GM04504 (cell line): ENCODE results near the gene CYP3A5.
"Not testable (repeated sequence)": the region's sequence is repeated elsewhere in the genome, so short reads cannot be mapped to it uniquely, and the experiment has no call there.

Experiments used
- DNase-seq: peaks from one replicate; pipeline ENCODE4 v3.0.0-alpha.2; 2012; ENCODE audit warnings: low read depth

CYP3A5 gene

DNA sequence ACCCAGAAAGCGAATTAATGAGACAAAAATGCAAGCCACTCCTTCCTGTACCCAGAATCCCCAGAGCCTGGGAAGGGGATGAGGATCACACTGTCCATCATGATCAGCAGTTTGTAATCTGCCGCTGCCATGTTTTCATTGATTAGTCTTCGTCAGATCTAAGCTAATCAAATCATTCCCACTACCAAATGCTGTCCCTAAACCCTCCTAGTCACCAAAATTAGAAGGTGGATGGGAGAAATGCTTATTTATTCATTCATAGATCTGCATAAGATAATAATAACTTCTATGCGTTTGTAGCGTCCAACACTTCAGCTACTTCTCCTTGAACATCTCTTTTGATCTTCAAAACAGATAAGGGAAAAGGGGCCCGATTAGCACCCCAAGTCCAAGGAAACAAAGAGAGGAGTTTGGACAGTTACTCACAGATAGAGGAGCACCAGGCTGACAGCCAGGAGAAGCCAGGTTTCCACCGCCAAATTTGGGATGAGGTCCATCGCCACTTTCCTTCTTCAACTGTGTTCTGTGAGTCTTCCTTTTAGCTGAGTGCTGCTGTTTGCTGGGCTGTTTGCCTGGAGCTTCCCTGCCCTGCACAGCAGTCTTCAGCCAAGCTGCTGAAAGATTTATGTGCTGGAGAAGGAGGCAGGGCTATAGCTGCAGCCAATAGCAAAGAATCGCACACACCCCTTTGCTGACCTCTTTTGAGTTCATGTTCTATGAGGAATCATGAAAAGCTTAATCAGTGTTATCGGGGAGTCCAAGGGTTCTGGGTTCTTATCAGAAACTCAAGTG, at the start of gene CYP3A5:
CYP3A5 (minus strand) TSS at position 597 of the 792 bp plus-strand sequence; CDS start at position 497, 100 bp downstream.
- DNase-seq: peak; percentile 20

DNA sequence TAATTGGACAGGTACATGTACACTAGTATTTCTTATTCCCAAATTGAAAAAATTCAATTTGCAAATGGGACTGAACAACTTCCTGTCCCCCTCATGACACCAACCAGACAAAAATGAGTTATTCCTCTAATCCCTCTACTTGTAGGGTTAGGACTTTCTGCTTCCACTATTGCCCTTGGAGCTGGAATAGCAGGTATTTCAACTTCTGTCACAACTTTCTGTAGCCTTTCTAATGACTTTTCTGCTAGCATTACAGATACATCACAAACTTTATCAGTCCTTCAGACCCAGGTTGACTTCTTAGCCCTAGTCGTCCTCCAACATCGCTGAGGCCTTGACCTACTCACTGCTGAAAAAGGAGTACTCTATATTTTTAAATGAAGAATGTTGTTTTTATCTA, 48.8 kb upstream of the CYP3A5 start:
- DNase-seq: no peak

DNA sequence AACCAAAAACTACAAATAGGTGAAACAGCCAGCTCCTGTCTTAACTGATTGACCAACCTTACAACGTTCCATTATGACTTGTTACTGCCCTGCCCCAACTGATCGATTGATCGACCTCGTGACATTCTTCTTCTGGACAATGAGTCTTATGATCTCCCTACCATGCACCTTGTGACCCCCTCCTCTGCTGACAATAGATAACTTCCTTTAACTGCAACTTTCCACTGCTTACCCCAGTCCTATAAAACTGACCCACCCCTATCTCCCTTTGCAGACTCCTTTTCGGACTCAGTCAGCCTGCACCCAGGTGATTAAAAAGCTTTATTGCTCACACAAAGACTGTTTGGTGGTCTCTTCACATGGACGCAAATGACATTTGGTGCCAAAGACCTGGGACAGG, 43.4 kb upstream of the CYP3A5 start:
- DNase-seq: not testable (repeated sequence)

DNA sequence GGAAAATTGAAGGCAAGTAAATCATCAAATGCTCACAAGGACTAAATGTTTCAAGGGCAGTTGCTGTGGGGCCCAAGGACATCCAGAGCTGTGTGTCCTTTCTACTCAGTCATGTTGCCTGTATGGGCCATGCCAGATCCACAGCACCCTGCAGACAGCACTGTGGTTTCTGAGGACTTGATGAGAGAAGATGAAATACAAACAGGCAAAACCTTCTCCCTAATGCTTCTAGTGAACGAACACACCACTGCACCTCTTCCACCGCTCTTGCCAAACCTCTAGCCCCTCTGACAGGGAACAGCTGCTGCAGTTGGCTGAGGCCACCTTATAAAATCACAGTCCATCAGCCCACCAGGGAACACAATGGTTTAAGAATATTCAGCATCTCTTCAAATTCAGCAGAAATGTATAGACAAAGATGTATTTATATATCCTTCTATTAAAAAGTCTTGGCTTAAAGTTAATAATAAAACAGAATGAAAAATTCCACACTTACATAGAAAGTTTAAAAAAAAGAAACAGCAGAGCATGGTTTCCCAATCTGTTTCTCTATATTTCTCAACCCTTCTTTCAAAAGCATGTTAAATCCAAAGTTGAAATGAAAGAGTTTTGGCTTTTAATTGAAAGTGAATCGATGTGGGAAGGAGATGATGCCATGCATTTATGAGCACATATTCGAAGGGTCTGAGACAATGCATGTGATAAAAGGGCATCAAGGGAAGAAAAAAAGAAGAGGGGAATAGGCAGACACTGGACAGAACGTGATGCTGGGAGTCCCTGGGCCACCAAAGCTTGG, 41.2 kb upstream of the CYP3A5 start:
- DNase-seq: no peak

DNA sequence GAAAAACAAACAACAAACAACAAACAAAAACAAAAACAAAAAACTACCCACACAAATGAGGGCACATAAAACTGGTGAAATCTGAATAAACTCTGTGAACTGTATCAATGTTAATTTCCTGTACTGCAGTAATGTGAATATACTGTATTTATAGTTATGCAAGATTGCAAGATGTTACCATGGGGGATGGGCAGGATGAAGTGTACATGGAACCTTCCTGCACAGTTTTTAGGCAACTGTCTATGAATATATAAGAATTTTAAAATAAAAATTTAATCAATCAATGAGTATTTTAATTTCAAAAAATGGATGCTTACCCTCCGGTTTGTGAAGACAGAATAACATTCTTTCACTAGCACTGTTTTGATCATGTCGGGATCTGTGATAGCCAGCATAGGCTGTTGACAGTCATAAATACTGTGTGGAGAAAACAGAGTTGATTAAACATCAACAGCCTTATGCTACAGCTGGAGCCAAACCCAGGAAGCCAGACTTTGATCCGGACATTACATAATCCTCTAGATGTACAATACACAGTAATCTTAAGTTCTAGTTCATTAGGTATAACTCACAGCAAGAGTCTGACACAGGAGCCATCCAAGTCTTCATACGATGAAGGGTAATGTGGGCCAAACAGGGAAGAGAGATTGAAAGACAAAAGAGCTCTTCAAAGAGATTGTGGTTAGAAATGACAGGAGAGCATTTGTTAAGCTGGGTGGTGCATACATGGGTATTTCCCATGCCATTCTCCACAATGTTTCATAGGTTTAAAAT, 40.4 kb upstream of the CYP3A5 start:
- DNase-seq: no peak

DNA sequence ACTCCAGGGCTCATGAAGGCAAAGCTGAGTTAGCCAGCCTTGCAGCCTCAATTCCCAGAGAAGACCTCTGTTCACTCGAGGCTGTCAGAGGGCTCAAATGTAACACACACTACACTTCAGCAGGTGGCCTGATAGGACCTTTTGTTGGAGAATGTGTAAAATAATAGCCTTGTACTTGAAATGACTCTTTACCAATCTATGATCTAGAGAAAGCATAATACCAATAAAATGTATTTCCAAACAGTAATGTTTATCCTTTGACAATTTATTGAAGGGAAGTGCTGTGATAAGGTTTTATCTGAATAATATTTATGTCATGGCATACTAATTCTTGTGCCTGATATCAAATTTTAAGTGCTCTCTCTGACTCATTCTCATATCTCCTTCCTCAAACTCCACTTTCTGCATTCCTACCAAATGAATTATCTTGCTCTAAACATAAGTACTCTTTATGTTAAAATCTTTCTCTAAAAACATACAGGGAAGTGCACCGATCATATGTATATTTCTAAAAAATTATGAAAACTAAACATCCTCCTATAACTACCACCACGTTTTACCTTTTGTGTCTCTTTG, 34.3 kb upstream of the CYP3A5 start:
- no peak for DNase-seq

DNA sequence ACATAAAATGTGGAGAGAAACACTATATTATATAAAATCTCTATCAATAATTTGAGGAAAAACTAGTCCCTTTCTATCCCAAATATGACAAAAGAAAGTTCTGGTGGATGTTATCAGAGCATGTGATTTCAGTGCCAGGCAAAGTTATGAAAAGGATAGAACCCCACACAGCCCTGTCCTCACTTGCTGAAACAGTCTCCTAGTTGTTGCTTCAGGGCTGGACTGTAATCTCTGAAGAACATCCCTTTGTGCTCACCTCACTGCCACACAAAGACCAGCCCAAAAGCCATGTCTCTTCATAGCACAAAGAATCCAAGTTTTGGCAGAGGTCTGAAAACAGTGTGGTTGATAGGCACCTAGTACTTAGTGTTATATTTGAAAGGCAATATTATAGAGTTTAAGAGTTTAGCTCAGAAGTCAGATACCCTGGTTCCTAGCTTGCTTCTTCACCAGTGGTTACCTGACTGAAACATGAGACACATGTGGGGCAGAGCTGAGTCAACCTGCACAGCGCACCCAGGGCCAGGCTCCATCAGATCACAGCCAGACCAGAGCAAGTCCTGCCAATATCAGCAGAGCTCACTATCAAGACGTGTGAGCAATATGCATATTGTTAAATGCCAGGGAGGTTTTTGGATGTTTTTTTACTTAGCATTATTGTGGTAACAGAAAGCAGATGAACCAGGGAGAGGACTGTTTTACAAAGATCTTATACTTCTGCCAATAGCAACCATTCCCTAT, 30.2 kb upstream of the CYP3A5 start:
- no peak for DNase-seq

DNA sequence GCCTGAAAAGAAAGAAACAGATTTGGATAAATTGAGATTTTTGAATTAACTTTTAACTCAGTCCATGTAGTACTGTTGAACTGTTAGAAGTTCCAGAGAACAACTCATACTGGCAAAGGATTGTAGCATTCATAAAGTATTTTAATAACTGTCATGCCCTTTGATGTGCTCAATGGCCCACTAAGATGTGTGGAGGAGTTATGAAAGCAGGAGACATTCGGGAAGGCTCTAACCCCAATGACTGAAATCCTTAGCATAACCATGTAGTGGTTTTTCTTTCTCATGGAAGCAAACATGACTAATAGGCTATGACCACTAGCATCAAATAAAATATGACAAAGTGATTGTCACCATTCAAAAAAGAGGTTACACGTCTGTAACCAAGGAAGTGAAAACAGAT, 29.5 kb upstream of the CYP3A5 start:
- no peak for DNase-seq

DNA sequence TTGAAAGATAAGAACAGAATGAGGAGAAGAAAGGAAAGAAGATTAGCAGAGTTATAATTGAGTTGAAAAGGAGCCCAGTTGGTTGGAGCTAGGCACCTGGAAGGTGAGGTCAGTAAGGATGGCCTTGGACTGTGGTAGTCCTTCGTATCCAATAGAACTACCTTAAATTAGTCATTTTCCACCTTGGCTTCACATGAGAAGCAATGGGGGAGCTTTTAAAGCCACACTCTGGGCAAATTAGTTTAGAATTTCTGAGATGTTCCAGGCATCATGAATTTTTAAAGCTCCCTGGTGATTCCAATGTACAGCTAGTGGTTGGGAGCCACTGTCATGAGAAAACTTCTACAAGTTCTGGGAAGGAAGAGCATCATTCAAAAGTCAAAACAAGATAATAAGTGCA, 27.3 kb upstream of the CYP3A5 start:
- DNase-seq: no peak

DNA sequence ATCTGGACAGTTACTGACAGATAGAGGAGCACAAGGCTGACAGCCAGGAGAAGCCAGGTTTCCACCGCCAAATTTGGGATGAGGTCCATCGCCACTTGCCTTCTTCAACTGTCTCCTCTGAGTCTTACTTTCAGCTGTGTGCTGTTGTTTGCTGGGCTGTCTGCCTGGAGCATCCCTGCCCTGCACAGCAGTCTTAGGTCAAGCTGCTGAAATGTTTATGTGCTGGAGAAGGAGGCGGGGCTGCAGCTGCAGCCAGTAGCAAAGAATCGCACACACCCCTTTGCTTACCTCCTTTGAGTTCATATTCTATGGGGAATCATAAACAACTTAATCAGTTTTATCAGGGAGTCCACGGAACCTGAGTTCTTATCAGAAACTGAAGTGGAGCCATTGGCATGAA, 20.1 kb upstream of the CYP3A5 start:
- DNase-seq: no peak

DNA sequence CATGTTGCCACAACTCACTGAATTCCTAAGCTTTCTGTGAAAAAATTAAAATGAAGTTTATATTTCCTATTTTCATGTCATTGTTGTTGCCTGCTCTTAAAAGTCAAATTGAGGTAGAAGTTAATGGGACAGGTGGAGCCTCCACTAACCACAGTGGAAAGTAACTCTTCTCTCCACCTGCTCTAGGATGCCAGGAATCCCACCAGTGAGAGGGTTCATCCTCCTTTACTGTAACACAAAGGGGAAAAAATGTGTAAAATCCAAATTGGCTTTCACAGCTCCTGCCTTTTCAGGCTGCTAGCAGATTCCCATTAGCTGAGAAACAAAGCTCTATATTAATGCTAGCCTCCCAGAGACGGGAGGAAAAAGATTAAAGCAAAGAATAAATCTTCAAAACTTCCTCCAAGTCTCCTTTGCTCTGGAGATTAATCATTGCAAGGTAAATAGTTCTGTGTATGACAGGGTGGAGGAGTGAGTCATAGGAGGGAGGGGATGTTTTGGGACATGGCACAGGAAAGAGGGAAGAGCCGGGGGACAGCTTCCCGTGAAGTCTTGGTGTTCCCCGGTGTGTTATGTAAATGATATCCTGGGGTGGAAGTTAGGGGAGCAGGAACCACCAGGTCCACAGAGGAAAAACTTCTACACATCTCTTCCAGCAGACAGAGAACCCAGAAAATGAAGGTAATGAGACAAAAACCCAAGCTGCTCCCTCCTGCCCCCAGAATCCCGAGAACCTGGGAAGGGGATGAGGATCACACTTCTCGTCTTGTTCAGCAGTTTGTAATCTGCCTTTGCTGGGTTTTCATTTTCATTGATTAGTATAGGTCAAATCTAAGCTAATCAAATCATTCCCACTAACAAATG, 19.3 kb upstream of the CYP3A5 start:
- not testable (repeated sequence) for DNase-seq

DNA sequence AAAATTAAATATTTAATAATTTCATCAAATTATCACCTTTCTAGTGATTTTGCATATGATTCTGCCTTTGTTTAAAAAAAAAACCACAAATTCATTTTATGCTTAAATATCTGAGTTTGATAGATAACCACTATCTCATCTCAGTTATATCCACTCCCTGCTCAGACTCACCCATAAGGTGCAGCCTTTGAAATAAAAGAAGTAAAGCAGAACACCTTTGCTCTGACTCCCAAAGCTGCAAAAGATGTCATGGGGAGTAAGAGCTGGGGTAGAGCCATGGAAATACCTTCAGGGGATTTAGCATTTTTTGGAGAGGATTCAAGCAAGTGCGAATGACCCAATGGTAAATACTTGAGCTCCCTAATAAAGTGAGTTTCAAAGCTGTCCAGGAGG, 15.1 kb upstream of the CYP3A5 start:
- no peak for DNase-seq

DNA sequence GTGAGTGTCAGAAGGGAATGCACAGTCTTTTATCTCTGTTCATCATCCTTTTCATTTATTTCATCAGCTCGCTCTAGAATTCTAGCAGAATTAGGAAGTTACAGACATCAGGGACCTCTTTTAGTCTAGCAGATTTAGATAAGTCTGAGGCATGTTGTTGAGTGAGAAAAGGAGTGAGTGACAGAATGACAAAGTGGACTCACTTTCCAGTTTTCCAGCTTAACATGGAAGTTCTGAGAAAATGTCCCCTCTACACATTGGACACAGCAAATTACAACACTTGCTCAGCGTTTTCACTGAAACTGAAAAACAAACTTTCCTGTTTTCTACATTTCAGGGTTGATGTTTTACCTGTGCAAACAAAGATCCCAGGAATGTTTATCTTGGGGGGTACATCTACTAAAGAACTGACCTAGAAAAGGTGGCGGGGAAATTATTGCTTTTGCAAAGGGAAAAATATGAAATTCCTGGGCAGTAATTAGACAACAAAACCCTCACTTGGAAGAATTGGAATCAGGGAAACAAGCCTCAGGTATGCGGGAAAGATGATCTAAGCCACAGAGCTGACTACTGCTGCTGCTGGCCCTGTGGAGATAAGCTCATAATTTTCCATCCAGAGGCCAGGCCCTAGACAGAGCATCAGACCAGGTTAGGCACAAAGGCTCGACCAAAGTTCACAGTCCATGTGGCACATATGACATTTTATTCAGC, 14.6 kb upstream of the CYP3A5 start:
- no peak for DNase-seq

DNA sequence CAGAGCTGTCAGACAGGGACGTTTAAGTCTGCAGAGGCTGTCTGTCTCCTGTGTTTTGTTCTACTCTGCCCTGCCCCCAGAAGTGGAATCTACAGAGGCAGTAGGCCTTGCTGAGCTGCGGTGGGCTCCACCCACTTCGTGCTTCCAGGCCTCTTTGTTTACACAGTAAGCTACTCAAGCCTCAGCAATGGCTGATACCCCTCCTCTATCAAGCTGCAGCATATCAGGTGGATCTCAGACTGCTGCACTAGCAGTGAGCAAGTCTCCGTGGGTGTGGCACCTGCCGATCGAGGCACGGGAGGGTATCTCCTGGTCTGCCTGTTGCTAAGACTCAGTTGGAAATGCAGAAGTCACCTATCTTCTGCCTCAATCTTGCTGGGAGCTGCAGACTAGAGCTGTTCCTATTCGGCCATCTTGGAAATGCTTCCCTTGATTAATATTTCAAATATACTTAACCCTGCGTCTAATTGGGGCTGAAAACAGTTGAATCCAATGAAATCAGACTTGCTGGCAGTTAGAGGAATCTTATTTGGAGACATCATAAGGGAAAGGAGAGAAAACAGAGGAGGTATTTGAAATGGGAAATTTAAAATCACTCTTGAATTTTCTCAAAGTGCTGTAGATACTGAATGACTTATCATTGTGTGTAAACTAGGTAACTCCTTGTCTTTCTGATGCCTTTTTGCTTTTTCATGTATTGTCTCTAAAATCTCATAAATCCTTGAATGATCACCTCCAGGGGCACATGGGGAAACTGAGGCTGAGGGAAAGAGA, 13.8 kb upstream of the CYP3A5 start:
- no peak for DNase-seq

DNA sequence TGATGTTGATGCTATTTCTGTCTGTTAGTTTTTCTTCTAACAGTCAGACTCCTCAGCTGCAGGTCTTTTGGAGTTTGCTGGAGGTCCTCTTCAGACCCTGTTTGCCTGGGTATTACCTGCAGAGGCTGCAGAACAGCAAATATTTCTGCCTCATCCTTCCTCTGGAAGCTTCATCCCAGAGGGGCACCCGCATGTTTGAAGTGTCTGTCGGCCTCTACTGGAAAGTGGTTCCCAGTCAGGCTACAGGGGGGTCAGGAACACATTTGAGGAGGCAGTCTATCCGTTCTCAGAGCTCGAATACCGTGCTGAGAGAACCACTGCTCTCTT, 13.3 kb upstream of the CYP3A5 start:
- no peak for DNase-seq

DNA sequence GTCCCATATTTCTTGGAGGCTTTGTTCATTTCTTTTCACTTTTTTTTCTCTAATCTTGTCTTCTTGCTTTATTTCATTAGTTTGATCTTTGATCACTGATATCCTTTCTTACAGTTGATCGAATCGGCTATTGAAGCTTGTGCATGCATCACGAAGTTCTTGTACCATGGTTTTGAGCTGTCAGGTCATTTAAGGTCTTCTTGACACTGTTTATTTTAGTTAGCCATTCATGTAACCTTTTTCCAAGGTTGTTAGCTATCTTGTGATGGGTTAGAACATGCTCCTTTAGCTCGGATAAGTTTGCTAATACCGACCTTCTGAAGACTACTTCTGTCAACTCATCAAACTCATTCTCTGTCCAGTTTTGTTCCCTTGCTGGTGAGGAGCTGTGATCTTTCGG, 12.8 kb upstream of the CYP3A5 start:
- not testable (repeated sequence) for DNase-seq

DNA sequence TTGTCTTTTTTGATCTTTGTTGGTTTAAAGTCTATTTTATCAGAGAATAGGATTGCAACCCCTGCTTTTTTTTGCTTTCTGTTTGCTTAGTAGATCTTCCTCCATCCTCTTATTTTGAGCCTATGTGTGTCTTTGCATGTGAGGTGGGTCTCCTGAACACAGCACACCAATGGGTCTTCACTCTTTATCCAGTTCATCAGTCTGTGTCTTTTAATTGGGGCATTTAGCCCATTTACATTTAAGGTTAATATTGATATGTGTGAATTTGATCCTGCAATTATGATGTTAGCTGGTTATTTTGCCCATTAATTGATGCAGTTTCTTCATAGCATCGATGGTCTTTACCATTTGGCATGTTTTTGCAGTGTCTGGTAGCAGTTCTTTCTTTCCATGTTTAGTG, 11.9 kb upstream of the CYP3A5 start:
- DNase-seq: not testable (repeated sequence)

DNA sequence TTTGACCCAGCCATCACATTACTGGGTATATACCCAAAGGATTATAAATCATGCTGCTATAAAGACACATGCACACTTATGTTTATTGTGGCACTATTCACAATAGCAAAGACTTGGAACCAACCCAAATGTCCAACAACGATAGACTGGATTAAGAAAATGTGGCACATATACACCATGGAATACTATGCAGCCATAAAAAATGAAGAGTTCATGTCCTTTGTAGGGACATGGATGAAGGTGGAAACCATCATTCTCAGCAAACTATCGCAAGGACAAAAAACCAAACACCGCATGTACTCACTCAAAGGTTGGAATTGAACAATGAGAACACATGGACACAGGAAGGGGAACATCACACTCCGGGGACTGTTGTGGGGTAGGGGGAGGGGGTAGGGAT, 11.1 kb upstream of the CYP3A5 start:
- DNase-seq: not testable (repeated sequence)
